ENCODE results near the gene YIPF1. TPM values are rescaled to one million over a fixed set of nuclear protein-coding genes. Genes with fewer than 3 reads are reported as not detected.
A peak's percentile ranks its signal among the peaks of the same experiment; 100 is the strongest.

The YIPF1 gene
- total and polyA plus RNA-seq, 10 of the 15 experiments (the other 5 are each of a cell fraction or from before 2014, with no cell fraction given) = 13.0 to 36.0 (median 20.3) TPM

DNA sequence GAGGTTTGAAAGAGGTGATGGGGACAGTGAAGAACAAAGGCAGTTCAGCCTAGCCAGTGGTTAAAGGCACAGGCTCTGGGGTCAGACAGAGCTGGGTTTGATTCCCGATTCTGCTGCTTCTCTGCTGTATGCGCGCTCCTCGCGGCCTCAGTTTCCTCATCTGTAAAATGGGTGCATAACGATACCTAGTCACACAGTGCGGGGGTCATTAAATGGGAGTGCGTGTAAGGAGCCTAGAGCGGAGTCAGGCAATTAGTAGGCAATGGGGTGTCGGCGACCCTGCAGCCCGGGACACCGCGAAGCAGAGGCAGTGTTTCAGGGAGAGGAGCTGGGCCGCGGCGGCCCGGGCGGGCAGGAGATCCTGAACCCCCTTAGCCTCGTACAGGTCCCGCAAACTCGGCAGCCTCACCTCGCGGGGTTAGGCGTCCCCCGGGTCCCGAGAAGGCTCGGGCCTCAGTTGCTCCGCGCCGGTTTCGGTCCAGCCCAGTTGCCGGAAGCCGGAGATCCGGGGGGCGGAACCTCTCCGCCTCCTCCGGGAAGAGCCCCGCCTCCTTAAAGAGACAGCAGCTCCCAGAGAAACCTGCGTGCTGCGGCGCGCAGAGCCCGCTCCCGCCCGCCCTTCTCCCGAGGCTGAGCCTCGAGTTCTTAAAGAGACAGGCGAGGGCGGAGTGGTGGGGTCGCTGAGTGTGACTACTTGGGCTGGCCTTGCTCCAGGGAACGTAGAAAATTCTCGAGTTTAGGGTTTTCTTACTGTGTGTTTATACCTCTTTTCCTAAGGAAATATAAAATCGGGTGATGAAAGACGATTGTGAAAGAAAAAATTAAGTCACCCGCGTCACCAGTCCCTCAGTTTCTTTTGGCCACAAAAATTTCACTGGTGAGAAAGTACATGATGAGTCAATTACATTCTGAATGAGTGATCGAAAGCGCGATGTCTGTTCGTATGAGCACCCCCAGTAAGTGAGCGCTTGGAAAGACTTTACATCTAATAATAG is at the start of gene YIPF1 (continued):
- TF ChIP-seq, protein P1, sequence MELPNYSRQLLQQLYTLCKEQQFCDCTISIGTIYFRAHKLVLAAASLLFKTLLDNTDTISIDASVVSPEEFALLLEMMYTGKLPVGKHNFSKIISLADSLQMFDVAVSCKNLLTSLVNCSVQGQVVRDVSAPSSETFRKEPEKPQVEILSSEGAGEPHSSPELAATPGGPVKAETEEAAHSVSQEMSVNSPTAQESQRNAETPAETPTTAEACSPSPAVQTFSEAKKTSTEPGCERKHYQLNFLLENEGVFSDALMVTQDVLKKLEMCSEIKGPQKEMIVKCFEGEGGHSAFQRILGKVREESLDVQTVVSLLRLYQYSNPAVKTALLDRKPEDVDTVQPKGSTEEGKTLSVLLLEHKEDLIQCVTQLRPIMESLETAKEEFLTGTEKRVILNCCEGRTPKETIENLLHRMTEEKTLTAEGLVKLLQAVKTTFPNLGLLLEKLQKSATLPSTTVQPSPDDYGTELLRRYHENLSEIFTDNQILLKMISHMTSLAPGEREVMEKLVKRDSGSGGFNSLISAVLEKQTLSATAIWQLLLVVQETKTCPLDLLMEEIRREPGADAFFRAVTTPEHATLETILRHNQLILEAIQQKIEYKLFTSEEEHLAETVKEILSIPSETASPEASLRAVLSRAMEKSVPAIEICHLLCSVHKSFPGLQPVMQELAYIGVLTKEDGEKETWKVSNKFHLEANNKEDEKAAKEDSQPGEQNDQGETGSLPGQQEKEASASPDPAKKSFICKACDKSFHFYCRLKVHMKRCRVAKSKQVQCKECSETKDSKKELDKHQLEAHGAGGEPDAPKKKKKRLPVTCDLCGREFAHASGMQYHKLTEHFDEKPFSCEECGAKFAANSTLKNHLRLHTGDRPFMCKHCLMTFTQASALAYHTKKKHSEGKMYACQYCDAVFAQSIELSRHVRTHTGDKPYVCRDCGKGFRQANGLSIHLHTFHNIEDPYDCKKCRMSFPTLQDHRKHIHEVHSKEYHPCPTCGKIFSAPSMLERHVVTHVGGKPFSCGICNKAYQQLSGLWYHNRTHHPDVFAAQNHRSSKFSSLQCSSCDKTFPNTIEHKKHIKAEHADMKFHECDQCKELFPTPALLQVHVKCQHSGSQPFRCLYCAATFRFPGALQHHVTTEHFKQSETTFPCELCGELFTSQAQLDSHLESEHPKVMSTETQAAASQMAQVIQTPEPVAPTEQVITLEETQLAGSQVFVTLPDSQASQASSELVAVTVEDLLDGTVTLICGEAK (IDR thresholded peaks at IDR 0.05; ENCODE audit: borderline replicate concordance) = peak; percentile 67; the same call in 1 of the 2 replicates
- TF ChIP-seq, protein P2, sequence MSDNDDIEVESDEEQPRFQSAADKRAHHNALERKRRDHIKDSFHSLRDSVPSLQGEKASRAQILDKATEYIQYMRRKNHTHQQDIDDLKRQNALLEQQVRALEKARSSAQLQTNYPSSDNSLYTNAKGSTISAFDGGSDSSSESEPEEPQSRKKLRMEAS (IDR thresholded peaks at IDR 0.05; ENCODE audit: low read depth, low read length) = 0 out of 2 replicates have a peak, but pooled peaks have one; percentile 20
- TF ChIP-seq HCFC1 (IDR thresholded peaks at IDR 0.05; ENCODE audit: low read length) (0 out of 2 replicates have a peak, but pooled peaks have one; percentile 16), CREB1 (IDR thresholded peaks at IDR 0.05; ENCODE audit: low read depth) (peak; percentile 63; the same call in 1 of the 2 replicates), HDGF (IDR thresholded peaks at IDR 0.05) (peak; percentile 73; the same call in 1 of the 2 replicates), STAT1 (conservative IDR thresholded peaks at IDR 0.05) (peak; percentile 78; the same call in 1 of the 2 replicates), CHD4 (IDR thresholded peaks at IDR 0.05) (0 out of 2 replicates have a peak, but pooled peaks have one; percentile 56), JUND (IDR thresholded peaks at IDR 0.05; ENCODE audit: low read depth, low read length) (no peak), GATAD2B (conservative IDR thresholded peaks at IDR 0.05; ENCODE audit: low read depth) (peak; percentile 86; the same call in 1 of the 2 replicates), RUNX3 (IDR thresholded peaks at IDR 0.05; ENCODE audit: low read length) (peak; percentile 45), JUNB (IDR thresholded peaks at IDR 0.05) (peak; percentile 85), NR2F1 (conservative IDR thresholded peaks at IDR 0.05) (0 out of 2 replicates have a peak, but pooled peaks have one; percentile 18), SP1 (IDR thresholded peaks at IDR 0.05; ENCODE audit: low read depth, low read length) (peak; percentile 94)
- TF ChIP-seq, protein P3, sequence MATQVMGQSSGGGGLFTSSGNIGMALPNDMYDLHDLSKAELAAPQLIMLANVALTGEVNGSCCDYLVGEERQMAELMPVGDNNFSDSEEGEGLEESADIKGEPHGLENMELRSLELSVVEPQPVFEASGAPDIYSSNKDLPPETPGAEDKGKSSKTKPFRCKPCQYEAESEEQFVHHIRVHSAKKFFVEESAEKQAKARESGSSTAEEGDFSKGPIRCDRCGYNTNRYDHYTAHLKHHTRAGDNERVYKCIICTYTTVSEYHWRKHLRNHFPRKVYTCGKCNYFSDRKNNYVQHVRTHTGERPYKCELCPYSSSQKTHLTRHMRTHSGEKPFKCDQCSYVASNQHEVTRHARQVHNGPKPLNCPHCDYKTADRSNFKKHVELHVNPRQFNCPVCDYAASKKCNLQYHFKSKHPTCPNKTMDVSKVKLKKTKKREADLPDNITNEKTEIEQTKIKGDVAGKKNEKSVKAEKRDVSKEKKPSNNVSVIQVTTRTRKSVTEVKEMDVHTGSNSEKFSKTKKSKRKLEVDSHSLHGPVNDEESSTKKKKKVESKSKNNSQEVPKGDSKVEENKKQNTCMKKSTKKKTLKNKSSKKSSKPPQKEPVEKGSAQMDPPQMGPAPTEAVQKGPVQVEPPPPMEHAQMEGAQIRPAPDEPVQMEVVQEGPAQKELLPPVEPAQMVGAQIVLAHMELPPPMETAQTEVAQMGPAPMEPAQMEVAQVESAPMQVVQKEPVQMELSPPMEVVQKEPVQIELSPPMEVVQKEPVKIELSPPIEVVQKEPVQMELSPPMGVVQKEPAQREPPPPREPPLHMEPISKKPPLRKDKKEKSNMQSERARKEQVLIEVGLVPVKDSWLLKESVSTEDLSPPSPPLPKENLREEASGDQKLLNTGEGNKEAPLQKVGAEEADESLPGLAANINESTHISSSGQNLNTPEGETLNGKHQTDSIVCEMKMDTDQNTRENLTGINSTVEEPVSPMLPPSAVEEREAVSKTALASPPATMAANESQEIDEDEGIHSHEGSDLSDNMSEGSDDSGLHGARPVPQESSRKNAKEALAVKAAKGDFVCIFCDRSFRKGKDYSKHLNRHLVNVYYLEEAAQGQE (IDR thresholded peaks at IDR 0.05; ENCODE audit: low read depth, low read length) = no peak
- TF ChIP-seq, protein P4, sequence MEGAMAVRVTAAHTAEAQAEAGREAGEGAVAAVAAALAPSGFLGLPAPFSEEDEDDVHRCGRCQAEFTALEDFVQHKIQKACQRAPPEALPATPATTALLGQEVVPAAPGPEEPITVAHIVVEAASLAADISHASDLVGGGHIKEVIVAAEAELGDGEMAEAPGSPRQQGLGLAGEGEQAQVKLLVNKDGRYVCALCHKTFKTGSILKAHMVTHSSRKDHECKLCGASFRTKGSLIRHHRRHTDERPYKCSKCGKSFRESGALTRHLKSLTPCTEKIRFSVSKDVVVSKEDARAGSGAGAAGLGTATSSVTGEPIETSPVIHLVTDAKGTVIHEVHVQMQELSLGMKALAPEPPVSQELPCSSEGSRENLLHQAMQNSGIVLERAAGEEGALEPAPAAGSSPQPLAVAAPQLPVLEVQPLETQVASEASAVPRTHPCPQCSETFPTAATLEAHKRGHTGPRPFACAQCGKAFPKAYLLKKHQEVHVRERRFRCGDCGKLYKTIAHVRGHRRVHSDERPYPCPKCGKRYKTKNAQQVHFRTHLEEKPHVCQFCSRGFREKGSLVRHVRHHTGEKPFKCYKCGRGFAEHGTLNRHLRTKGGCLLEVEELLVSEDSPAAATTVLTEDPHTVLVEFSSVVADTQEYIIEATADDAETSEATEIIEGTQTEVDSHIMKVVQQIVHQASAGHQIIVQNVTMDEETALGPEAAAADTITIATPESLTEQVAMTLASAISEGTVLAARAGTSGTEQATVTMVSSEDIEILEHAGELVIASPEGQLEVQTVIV (IDR thresholded peaks at IDR 0.05; ENCODE audit: borderline replicate concordance, partially characterized antibody) = peak; percentile 71
